GM12878 (cell line): Measurements from ENCODE around the gene NECAB2. TPM values are rescaled to one million over a fixed set of nuclear protein-coding genes. Genes with fewer than 3 reads are reported as not detected.

Experiments
- ATAC-seq: fragments of 200-7000 bp; cut with Tn5 transposase; 3 replicates; pipeline ENCODE4 v1.9.1; 2020; ENCODE audit warnings: mild to moderate bottlenecking, moderate library complexity
- BruUV-seq: library from RNA; stranded (reverse); fragments of 400-500 nt; replicated peaks from 2 replicates; lab custom pipeline; 2021; lab: Mats Ljungman, UMichigan
- CTCF ChIA-PET: fragments of 300-600 bp; sonication (Branson Sonifier 250); formaldehyde crosslinking; extraction: SDS; loops from one replicate; lab custom pipeline; 2021; ENCODE audit warnings: inconsistent platforms; lab: Yijun Ruan, JAX
- POLR2A ChIA-PET: fragments of 350-600 bp; formaldehyde crosslinking; extraction: SDS; loops from one replicate; lab custom pipeline; 2021; ENCODE audit warnings: inconsistent platforms; lab: Charles Lee
- RAD21 ChIA-PET: fragments of 300-600 bp; sonication (Branson Sonifier 250); formaldehyde crosslinking; loops from one replicate; lab custom pipeline; 2023; ENCODE audit warnings: antibody characterized with exemption; ENCODE audit not compliant: unreplicated experiment; lab: Charles Lee
- SMC1A ChIA-PET: fragments of 300-600 bp; sonication (Branson Sonifier 250); formaldehyde crosslinking; loops from one replicate; lab custom pipeline; 2023; ENCODE audit not compliant: unreplicated experiment, uncharacterized antibody; lab: Charles Lee
- DNase-seq: peaks from one replicate; pipeline ENCODE4 v3.0.0-alpha.2; 2011; ENCODE audit warnings: low read depth, low spot score
- FAIRE-seq: peaks from 3 replicates; lab custom pipeline; 2011; peaks lifted over from hg19 to GRCh38; lab: Jason Lieb, UNC
- H2AFZ ChIP-seq: 2 replicates; pipeline ENCODE4 v1.6.0; 2011; ENCODE audit warnings: low read depth, low read length, control low read depth; ENCODE audit not compliant: control insufficient read depth
- H3K27ac ChIP-seq: 2 replicates; pipeline ENCODE4 v1.5.1; 2011; ENCODE audit warnings: control low read depth; ENCODE audit not compliant: control insufficient read depth, insufficient read depth
- H3K27me3 ChIP-seq, 2 experiments: replicated peaks in 1 of 2; 2 replicates each; pipeline versions ENCODE4 v1.6.0 to v1.6.1; 2011; ENCODE audit warnings: low read length in 1 of 2; ENCODE audit not compliant: control insufficient read depth in 2 of 2, insufficient read depth in 2 of 2
- H3K36me3 ChIP-seq, 2 experiments: 2 replicates each; pipeline ENCODE4 v1.5.1; 2011; ENCODE audit warnings: low read length in 1 of 2; ENCODE audit not compliant: control insufficient read depth in 2 of 2, insufficient read depth in 2 of 2
- H3K4me1 ChIP-seq: 2 replicates; pipeline ENCODE4 v1.6.1; 2011; ENCODE audit warnings: mild to moderate bottlenecking, low read length, moderate library complexity, mixed read lengths; ENCODE audit not compliant: control insufficient read depth, insufficient read depth
- H3K4me2 ChIP-seq: 2 replicates; pipeline ENCODE4 v1.6.0; 2011; ENCODE audit warnings: control low read depth; ENCODE audit not compliant: control insufficient read depth, insufficient read depth
- H3K4me3 ChIP-seq: fragments of 200-600 bp; sonication (generic); 2 replicates; pipeline ENCODE4 v1.5.1; 2016
- H3K79me2 ChIP-seq: 2 replicates; pipeline ENCODE4 v1.6.0; 2011; ENCODE audit warnings: low read length; ENCODE audit not compliant: control insufficient read depth, insufficient read depth
- H3K9ac ChIP-seq: 2 replicates; pipeline ENCODE4 v1.8.0; 2011; ENCODE audit warnings: low read length, control low read depth, mixed read lengths; ENCODE audit not compliant: control insufficient read depth, insufficient read depth
- H3K9me3 ChIP-seq: replicated peaks from 3 replicates; pipeline ENCODE4 v1.5.1; 2011; ENCODE audit warnings: mild to moderate bottlenecking, low read length; ENCODE audit not compliant: control insufficient read depth, insufficient read depth
- H4K20me1 ChIP-seq: 2 replicates; pipeline ENCODE4 v1.6.0; 2011; ENCODE audit not compliant: control insufficient read depth, insufficient read depth
- CTCF ChIP-seq, 3 experiments: IDR thresholded peaks in 2 of 3; conservative IDR thresholded peaks in 1 of 3; 2 replicates each; pipeline ENCODE4 v1.5.1; 2011; ENCODE audit warnings: low read depth in 3 of 3, low read length in 3 of 3, mild to moderate bottlenecking in 3 of 3, control low read depth in 2 of 3, moderate library complexity in 2 of 3, inconsistent platforms in 1 of 3, mixed read lengths in 1 of 3; ENCODE audit not compliant: control insufficient read depth in 2 of 3, insufficient read depth in 1 of 3; ENCODE audit errors: extremely low read depth in 1 of 3
- E4F1 ChIP-seq: fragments of 450-650 bp; IDR thresholded peaks from 2 replicates; pipeline ENCODE4 v1.6.1; 2018; ENCODE audit warnings: borderline replicate concordance, mild to moderate bottlenecking; ENCODE audit not compliant: partially characterized antibody
- RAD21 ChIP-seq: IDR thresholded peaks from 2 replicates; pipeline ENCODE4 v1.6.1; 2011; ENCODE audit warnings: mild to moderate bottlenecking, low read depth, low read length, moderate library complexity; ENCODE audit not compliant: insufficient read depth
- SMAD1 ChIP-seq: fragments of 450-650 bp; IDR thresholded peaks from 2 replicates; pipeline ENCODE4 v1.6.1; 2018; ENCODE audit warnings: mild to moderate bottlenecking, low read depth; ENCODE audit not compliant: partially characterized antibody
- SMC3 ChIP-seq: IDR thresholded peaks from 2 replicates; pipeline ENCODE4 v1.6.1; 2011; ENCODE audit warnings: low read length, improper control_type of control experiment, borderline replicate concordance
- TCF7 ChIP-seq: IDR thresholded peaks from 2 replicates; pipeline ENCODE4 v1.6.1; 2014; ENCODE audit warnings: antibody characterized with exemption, borderline replicate concordance
- YY1 ChIP-seq: IDR thresholded peaks from 2 replicates; pipeline ENCODE4 v1.6.1; 2011; ENCODE audit warnings: low read depth, mild to moderate bottlenecking, low read length
- ZBTB33 ChIP-seq: fragments of 450-650 bp; IDR thresholded peaks from 2 replicates; pipeline ENCODE4 v1.6.1; 2017; ENCODE audit warnings: mild to moderate bottlenecking
- WGBS: methylation state at CpG from one replicate; pipeline ENCODE4 v1.1.6; 2016; ENCODE audit warnings: low lambda C conversion rate; ENCODE audit not compliant: insufficient replicate concordance, insufficient coverage; ENCODE audit errors: missing lambda C conversion rate; 5-methylcytosine and 5-hydroxymethylcytosine counted together
- in situ Hi-C: fragments of 300-500 bp; cut with MboI; formaldehyde crosslinking; loops from 9 replicates; pipeline ENCODE4 v1.14.3; 2018; ENCODE audit warnings: mixed read lengths
- intact Hi-C: fragments of 100-400 bp; cut with micrococcal nuclease; formaldehyde crosslinking; loops from one replicate; pipeline ENCODE4 v1.14.2; 2022; ENCODE audit not compliant: unreplicated experiment
- polyA plus RNA-seq, 11 experiments: library from polyadenylated mRNA; depleted of rRNA in 4 of 11; unstranded in 6 of 11; stranded (reverse) in 5 of 11; fragments of >200 nt; fragmentation: Nextera tagmentation in 4 of 11; fragmentation: Illumina TruSeq in 1 of 11; extraction: Ambion mirVana in 4 of 11; extraction: Trizol in 1 of 11; gene quantifications; 1 replicate in 1 of 11; 2 replicates in 10 of 11; pipeline versions ENCODE4 v1.2.1 to v1.2.3, GENCODE V29; 2011 to 2016; ENCODE audit warnings: inconsistent platforms in 2 of 11, missing spikeins in 2 of 11, low read depth in 1 of 11
- total RNA-seq, 4 experiments: library from RNA; depleted of rRNA in 3 of 4; stranded (reverse); fragments of >200 nt in 3 of 4; fragmentation: Illumina TruSeq in 1 of 4; extraction: Trizol in 1 of 4; gene quantifications; 2 replicates each; pipeline versions ENCODE4 v1.2.1 to v1.2.3, GENCODE V29; 2013 to 2021

Gene NECAB2
- total and polyA plus RNA-seq, 10 of the 15 experiments (the other 5 are each of a cell fraction or from before 2014, with no cell fraction given), result not detected

GRCh38 chr16:83926726-83927397 lies 41.2 kb upstream of the NECAB2 start:
- ChIA-PET RAD21 (no interaction called here), POLR2A (no interaction called here), SMC1A (interaction anchor here (1.4 to 1.9 kb wide), 2 partner anchors 14 to 100 kb away, joined by 4 to 5 read pairs; no protein-coding TSS in a partner anchor), CTCF (interaction anchor here (0.6 to 1.4 kb wide), 10 partner anchors 15 to 386 kb away, joined by 3 to 5 read pairs (median 3); no protein-coding TSS in a partner anchor)
- H3K4me2 ChIP-seq, result no peak overlapping the region
- H3K9me3 ChIP-seq, result no peaks in the 10 kb centered on the region
- H3K9ac ChIP-seq, result no peak overlapping the region
- peak; percentile 91 for ATAC-seq
- no peak overlapping the region for H3K4me3 ChIP-seq
- no peaks in the 10 kb centered on the region for H3K79me2 ChIP-seq
- in situ Hi-C loops, result no loop called here
- no peaks in the 10 kb centered on the region for H3K4me1 ChIP-seq
- no TSS peak for BruUV-seq
- peak; percentile 92 for FAIRE-seq
- intact Hi-C loops, result loop anchor here (10.0 kb wide), 1 partner anchor 102 kb away; no protein-coding TSS in a partner anchor
- H3K27me3 ChIP-seq, result no peaks in the 10 kb centered on the region
- no peaks in the 10 kb centered on the region for H3K36me3 ChIP-seq
- 37% methylated on average over 33 of the region's 35 CpGs for WGBS
- H3K27ac ChIP-seq, result no peak overlapping the region
- H2AFZ ChIP-seq, result no peak overlapping the region
- TF ChIP-seq SMC3 (peak; percentile 31; the same call in 1 of the 2 replicates), YY1 (0 out of 2 replicates have a peak, but pooled peaks have one; percentile 31), CTCF (IDR thresholded peaks at IDR 0.05 in 2 of 3, conservative IDR thresholded peaks at IDR 0.05 in 1 of 3; ENCODE audit: control insufficient read depth in 2 of 3, extremely low read depth in 1 of 3, insufficient read depth in 1 of 3, low read depth in 3 of 3, low read length in 3 of 3) (peak; percentile 75 to 94 (median 81)), TCF7 (no peak), ZBTB33 (peak; percentile 58; the same call in 1 of the 2 replicates), SMAD1 (no peak), E4F1 (no peak), RAD21 (peak; percentile 43)
- TF ChIP-seq, all 136 proteins: peak for 5
- DNase-seq, result no peak
- H4K20me1 ChIP-seq, result no peaks in the 10 kb centered on the region
